D721Med (cell line): ENCODE data around the gene SPATA2.

Source experiments
- DNase-seq: peaks from one replicate; pipeline ENCODE4 v3.0.0; 2011; ENCODE audit warnings: low spot score; ENCODE audit not compliant: insufficient read length
- FAIRE-seq: peaks from 2 replicates; lab custom pipeline; 2011; peaks lifted over from hg19 to GRCh38; lab: Jason Lieb, UNC
- CTCF ChIP-seq: IDR thresholded peaks from 2 replicates; pipeline ENCODE4 v1.5.1; 2012; ENCODE audit warnings: mild to moderate bottlenecking, control low read depth; ENCODE audit not compliant: insufficient read depth; ENCODE audit errors: missing control alignments

SPATA2 gene

GRCh38 chr20:49892260-49892659, 23.1 kb downstream of the SPATA2 start:
- TF ChIP-seq CTCF, result no peak
- FAIRE-seq (no peak), DNase-seq (no peak)

- no peak for DNase-seq
- no peak for FAIRE-seq
- TF ChIP-seq CTCF, result no peak
Measured at GRCh38 chr20:49891476-49892110, 23.7 kb downstream of the SPATA2 start.

- DNase-seq, result no peak
- no peak for TF ChIP-seq CTCF
- no peak for FAIRE-seq
Measured at GRCh38 chr20:49890471-49891361, 24.6 kb downstream of the SPATA2 start.

- TF ChIP-seq CTCF, result no peak
- FAIRE-seq, result no peak
- no peak for DNase-seq
Measured at GRCh38 chr20:49889935-49890333, 25.4 kb downstream of the SPATA2 start.

- DNase-seq, result no peak
- FAIRE-seq, result no peak
- no peak for TF ChIP-seq CTCF
Measured at GRCh38 chr20:49889001-49889934, 26.1 kb downstream of the SPATA2 start.

GRCh38 chr20:49888212-49889000, 26.9 kb downstream of the SPATA2 start:
- peak; percentile 94 for DNase-seq
- FAIRE-seq, result no peak

More at GRCh38 chr20:49888212-49889000, 26.9 kb downstream of the SPATA2 start:
- peak; percentile 76 for TF ChIP-seq CTCF
